Tibial artery (tissue), 4 donors: ENCODE results near the gene EIPR1.

Source experiments
- DNase-seq, 2 donors: peaks; one replicate each; pipeline ENCODE4 v3.0.0-alpha.2; 2019
- H3K27ac ChIP-seq, 2 donors: fragments of 200-600 bp; sonication (generic) in 1 of 2; 1 replicate in 1 of 2; 2 replicates in 1 of 2; pipeline ENCODE4 v1.5.1; 2018 to 2019; ENCODE audit warnings: mild to moderate bottlenecking in 1 of 2
- H3K27me3 ChIP-seq, 2 donors: fragments of 200-600 bp; sonication (generic) in 1 of 2; one replicate each; pipeline versions ENCODE4 v1.5.1 to v1.6.0; 2016 to 2019
- H3K36me3 ChIP-seq, 3 donors: fragments of 200-600 bp; sonication (generic) in 2 of 3; one replicate each; pipeline ENCODE4 v1.5.1; 2016 to 2019; ENCODE audit warnings: mild to moderate bottlenecking in 2 of 3
- H3K4me1 ChIP-seq, 4 donors: fragments of 200-600 bp; sonication (generic) in 2 of 4; 1 replicate in 3 of 4; 2 replicates in 1 of 4; pipeline ENCODE4 v1.5.1; 2016 to 2019
- H3K4me3 ChIP-seq, 2 donors: fragments of 200-600 bp; sonication (generic) in 1 of 2; 1 replicate in 1 of 2; 2 replicates in 1 of 2; pipeline ENCODE4 v1.5.1; 2018 to 2019; ENCODE audit warnings: mild to moderate bottlenecking in 2 of 2
- H3K9me3 ChIP-seq, 3 donors: fragments of 200-600 bp; sonication (generic) in 1 of 3; one replicate each; pipeline ENCODE4 v1.5.1; 2016 to 2019
- intact Hi-C: fragments of 100-400 bp; cut with DNase I; formaldehyde crosslinking; loops from one replicate; pipeline ENCODE4 v1.15.0; 2023; ENCODE audit warnings: low total_unique reads
- TF ChIP-seq, protein P1 (sequence below), 2 experiments: fragments of 200-600 bp in 1 of 2; fragments of 450-650 bp in 1 of 2; IDR thresholded peaks; one replicate each; pipeline ENCODE4 v1.5.1; 2017 to 2019; ENCODE audit warnings: antibody characterized with exemption in 2 of 2, mild to moderate bottlenecking in 1 of 2, moderate library complexity in 1 of 2

Gene EIPR1

DNA sequence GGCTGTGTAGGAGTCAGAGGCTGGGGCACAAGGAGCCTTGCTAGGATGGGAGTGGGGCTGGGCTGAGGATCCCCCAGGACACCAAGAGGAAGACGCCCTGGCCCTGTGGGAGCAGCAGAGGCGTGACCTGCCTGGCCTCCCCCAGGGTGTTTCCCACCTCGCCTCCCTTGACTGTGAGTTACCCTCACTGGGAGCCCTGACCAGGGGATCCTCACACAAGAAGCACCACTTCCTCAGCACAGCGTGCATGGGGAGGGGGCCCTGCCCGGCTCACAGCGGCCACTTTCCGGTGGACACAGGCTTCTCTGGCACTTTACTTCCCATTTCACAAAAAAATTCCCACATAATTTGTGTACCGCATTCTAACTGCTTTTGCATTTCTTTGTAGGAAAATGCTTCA is 187.7 kb downstream of the EIPR1 start:
- Histone ChIP-seq H3K4me1 (no peaks in the 10 kb centered on the region), H3K36me3 (peaks cover 5 to 62% (median 61%) of the 10 kb centered on the region in 3 donors), H3K27ac (no peak overlapping the region), H3K27me3 (no peaks in the 10 kb centered on the region), H3K4me3 (no peak overlapping the region), H3K9me3 (no peaks in the 10 kb centered on the region)
- TF ChIP-seq, protein P1, sequence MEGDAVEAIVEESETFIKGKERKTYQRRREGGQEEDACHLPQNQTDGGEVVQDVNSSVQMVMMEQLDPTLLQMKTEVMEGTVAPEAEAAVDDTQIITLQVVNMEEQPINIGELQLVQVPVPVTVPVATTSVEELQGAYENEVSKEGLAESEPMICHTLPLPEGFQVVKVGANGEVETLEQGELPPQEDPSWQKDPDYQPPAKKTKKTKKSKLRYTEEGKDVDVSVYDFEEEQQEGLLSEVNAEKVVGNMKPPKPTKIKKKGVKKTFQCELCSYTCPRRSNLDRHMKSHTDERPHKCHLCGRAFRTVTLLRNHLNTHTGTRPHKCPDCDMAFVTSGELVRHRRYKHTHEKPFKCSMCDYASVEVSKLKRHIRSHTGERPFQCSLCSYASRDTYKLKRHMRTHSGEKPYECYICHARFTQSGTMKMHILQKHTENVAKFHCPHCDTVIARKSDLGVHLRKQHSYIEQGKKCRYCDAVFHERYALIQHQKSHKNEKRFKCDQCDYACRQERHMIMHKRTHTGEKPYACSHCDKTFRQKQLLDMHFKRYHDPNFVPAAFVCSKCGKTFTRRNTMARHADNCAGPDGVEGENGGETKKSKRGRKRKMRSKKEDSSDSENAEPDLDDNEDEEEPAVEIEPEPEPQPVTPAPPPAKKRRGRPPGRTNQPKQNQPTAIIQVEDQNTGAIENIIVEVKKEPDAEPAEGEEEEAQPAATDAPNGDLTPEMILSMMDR (IDR thresholded peaks at IDR 0.05): no peak
- intact Hi-C loops: no loop called here
- DNase-seq: no peak

DNA sequence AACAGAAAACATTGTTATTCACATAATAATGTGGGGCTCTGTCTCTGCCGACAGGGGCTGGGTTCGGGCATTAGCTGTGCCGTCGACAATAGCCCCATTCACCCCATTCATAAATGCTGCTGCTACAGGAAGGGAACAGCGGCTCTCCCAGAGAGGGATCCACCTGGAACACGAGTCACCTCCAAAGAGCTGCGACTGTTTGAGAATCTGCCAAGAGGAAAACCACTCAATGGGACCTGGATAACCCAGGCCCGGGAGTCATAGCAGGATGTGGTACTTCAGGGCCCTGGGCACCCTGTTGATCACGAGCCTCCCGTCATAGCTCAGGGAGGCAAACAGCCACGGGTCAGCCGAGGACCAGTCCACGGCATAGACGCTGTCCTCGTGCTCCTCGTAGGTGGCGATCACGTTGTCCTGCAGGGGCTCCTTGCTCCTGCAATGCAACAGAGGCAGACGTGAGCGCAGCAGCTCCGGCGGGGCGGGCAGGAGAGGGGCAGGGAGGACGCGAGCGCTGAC is 188.5 kb downstream of the EIPR1 start:
- Histone ChIP-seq H3K4me3 (no peak overlapping the region), H3K4me1 (no peaks in the 10 kb centered on the region), H3K9me3 (no peaks in the 10 kb centered on the region), H3K27me3 (no peaks in the 10 kb centered on the region), H3K36me3 (peaks cover 5 to 58% (median 52%) of the 10 kb centered on the region in 3 donors), H3K27ac (no peak overlapping the region)
- DNase-seq: no peak
- intact Hi-C loops: no loop called here
- TF ChIP-seq, protein P1 (IDR thresholded peaks at IDR 0.05): no peak

DNA sequence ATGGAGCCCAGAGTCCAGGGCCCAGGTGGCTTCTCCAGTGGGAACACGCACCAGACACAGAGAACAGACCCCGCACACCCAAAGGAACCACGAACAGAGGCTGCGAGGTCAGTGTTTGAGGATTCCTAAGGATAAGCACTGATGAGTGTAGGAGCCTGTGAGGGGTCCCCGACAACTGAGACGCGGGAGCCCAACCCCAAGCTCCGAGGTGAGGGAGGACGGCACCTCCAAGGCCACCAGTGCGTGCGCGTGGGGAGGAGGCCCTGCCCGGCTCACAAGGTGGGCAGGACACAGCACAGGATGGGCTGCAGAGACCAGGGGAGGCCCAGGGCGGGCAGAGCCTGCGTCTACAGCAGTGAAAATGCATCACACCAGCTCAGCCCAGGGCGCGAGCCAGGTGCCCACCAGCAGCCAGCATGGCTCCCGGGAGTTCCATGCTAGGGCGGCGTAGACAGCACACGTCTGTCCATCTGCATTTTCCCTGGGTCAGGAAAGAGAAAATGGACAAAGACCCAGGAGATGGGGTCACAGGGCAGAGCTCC is 189.1 kb downstream of the EIPR1 start:
- H3K4me1 ChIP-seq: no peaks in the 10 kb centered on the region
- no peak overlapping the region for H3K27ac ChIP-seq
- TF ChIP-seq, protein P1 (IDR thresholded peaks at IDR 0.05): no peak
- no peaks in the 10 kb centered on the region for H3K27me3 ChIP-seq
- no peak overlapping the region for H3K4me3 ChIP-seq
- no peaks in the 10 kb centered on the region for H3K9me3 ChIP-seq
- no peak for DNase-seq
- intact Hi-C loops: no loop called here
- H3K36me3 ChIP-seq: peaks cover 4 to 58% (median 46%) of the 10 kb centered on the region in 3 donors

DNA sequence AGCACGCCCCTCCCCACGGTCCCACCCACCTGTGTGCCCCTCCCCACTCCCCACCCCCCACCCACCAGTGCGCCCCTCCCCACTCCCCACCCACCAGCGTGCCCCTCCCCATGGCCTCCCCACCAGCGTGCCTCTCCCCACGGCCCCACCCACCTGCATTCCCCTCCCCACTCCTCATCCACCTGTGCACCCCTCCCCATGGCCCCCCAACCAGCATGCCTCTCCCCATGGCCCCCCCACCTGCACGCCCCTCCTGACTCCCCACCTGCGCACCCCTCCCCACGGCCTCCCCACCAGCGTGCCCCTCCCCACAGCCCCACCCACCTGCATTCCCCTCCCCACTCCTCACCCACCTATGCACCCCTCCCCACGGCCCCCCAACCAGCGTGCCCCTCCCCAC is 190.2 kb downstream of the EIPR1 start:
- no peak overlapping the region for H3K27ac ChIP-seq
- H3K4me3 ChIP-seq: no peak overlapping the region
- no peaks in the 10 kb centered on the region for H3K4me1 ChIP-seq
- no peaks in the 10 kb centered on the region for H3K27me3 ChIP-seq
- peaks cover 0 to 52% (median 39%) of the 10 kb centered on the region in 3 donors for H3K36me3 ChIP-seq
- TF ChIP-seq, protein P1 (IDR thresholded peaks at IDR 0.05): no peak
- intact Hi-C loops: no loop called here
- H3K9me3 ChIP-seq: no peaks in the 10 kb centered on the region
- no peak for DNase-seq

DNA sequence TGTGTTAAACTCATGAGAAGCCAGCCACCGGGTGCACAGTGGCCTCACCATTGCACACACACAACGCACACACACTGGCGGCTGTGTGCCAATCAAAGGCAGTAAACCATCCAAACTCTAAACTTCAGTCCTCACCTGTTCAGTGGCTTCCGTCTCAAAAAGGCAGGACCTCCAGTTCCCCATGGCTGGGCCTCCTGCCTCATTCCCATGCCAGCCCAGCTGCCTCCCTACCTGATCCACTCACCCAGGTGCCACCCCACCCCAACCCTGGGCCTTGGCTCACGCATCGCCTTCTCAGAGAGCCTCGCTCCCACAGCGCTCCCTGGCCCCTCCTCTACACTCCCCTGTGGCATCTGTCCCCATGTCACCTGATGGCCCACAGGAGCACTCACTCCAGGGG is 190.9 kb downstream of the EIPR1 start:
- H3K9me3 ChIP-seq: no peaks in the 10 kb centered on the region
- no peak for DNase-seq
- intact Hi-C loops: no loop called here
- H3K4me3 ChIP-seq: no peak overlapping the region
- no peaks in the 10 kb centered on the region for H3K27me3 ChIP-seq
- H3K4me1 ChIP-seq: no peaks in the 10 kb centered on the region
- TF ChIP-seq, protein P1 (IDR thresholded peaks at IDR 0.05): no peak
- no peak overlapping the region for H3K27ac ChIP-seq
- H3K36me3 ChIP-seq: peaks cover 0 to 45% (median 32%) of the 10 kb centered on the region in 3 donors
